SK-N-SH (cell line): Measurements from ENCODE around the gene NTHL1.
"Not testable (repeated sequence)": the region's sequence is repeated elsewhere in the genome, so short reads cannot be mapped to it uniquely, and the experiment has no call there.

ENCODE experiments used
- GABPA ChIP-seq: IDR thresholded peaks from 2 replicates; pipeline ENCODE4 v1.4.0; 2012; ENCODE audit warnings: low read depth, mild to moderate bottlenecking
- GATA2 ChIP-seq: sonication (generic); formaldehyde crosslinking; IDR thresholded peaks from 2 replicates; pipeline ENCODE4 v1.5.0; 2020; ENCODE audit warnings: mild to moderate bottlenecking, missing genetic modification reagents
- NRF1 ChIP-seq: IDR thresholded peaks from 2 replicates; pipeline ENCODE4 v1.6.1; 2012; ENCODE audit warnings: low read depth, mild to moderate bottlenecking, low read length
- SMC3 ChIP-seq: IDR thresholded peaks from 2 replicates; pipeline ENCODE4 v1.6.1; 2012; ENCODE audit warnings: low read depth, low read length, improper control_type of control experiment
- TEAD4 ChIP-seq: IDR thresholded peaks from 2 replicates; pipeline ENCODE4 v1.4.0; 2012; ENCODE audit warnings: mild to moderate bottlenecking, borderline replicate concordance; ENCODE audit not compliant: insufficient read depth
- YY1 ChIP-seq: IDR thresholded peaks from 2 replicates; pipeline ENCODE4 v1.4.0; 2012; ENCODE audit warnings: low read depth, mild to moderate bottlenecking
- TF ChIP-seq, protein P1 (sequence below): fragments of 200-600 bp; sonication (generic); IDR thresholded peaks from 2 replicates; pipeline ENCODE4 v1.6.1; 2017; ENCODE audit warnings: antibody characterized with exemption, mild to moderate bottlenecking, moderate library complexity
- TF ChIP-seq, protein P2 (sequence below): IDR thresholded peaks from 2 replicates; pipeline ENCODE4 v1.6.1; 2012; ENCODE audit warnings: mild to moderate bottlenecking, low read depth, low read length, moderate library complexity

DNA sequence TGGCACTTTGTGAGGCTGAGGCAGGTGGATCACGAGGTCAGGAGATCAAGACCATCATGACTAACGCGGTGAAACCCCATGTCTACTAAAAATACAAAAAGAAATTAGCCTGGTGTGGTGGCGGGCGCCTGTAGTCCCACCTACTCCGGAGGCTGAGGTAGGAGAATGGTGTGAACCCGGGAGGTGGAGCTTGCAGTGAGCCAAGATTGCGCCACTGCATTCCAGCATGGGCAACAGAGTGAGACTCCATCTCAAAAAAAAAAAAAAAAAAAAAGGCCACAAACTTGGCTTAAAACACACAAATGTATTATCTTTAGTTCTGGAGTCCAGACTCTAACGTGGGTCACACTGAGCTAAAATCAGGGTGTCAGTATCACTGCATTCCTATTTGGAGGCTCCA, 35.9 kb downstream of the NTHL1 start:
- not testable (repeated sequence) for TF ChIP-seq TEAD4; SMC3; YY1; GATA2 (CRISPR knock-in tag); GABPA; NRF1
- TF ChIP-seq, protein P1, sequence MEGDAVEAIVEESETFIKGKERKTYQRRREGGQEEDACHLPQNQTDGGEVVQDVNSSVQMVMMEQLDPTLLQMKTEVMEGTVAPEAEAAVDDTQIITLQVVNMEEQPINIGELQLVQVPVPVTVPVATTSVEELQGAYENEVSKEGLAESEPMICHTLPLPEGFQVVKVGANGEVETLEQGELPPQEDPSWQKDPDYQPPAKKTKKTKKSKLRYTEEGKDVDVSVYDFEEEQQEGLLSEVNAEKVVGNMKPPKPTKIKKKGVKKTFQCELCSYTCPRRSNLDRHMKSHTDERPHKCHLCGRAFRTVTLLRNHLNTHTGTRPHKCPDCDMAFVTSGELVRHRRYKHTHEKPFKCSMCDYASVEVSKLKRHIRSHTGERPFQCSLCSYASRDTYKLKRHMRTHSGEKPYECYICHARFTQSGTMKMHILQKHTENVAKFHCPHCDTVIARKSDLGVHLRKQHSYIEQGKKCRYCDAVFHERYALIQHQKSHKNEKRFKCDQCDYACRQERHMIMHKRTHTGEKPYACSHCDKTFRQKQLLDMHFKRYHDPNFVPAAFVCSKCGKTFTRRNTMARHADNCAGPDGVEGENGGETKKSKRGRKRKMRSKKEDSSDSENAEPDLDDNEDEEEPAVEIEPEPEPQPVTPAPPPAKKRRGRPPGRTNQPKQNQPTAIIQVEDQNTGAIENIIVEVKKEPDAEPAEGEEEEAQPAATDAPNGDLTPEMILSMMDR = not testable (repeated sequence)
- TF ChIP-seq, protein P2, sequence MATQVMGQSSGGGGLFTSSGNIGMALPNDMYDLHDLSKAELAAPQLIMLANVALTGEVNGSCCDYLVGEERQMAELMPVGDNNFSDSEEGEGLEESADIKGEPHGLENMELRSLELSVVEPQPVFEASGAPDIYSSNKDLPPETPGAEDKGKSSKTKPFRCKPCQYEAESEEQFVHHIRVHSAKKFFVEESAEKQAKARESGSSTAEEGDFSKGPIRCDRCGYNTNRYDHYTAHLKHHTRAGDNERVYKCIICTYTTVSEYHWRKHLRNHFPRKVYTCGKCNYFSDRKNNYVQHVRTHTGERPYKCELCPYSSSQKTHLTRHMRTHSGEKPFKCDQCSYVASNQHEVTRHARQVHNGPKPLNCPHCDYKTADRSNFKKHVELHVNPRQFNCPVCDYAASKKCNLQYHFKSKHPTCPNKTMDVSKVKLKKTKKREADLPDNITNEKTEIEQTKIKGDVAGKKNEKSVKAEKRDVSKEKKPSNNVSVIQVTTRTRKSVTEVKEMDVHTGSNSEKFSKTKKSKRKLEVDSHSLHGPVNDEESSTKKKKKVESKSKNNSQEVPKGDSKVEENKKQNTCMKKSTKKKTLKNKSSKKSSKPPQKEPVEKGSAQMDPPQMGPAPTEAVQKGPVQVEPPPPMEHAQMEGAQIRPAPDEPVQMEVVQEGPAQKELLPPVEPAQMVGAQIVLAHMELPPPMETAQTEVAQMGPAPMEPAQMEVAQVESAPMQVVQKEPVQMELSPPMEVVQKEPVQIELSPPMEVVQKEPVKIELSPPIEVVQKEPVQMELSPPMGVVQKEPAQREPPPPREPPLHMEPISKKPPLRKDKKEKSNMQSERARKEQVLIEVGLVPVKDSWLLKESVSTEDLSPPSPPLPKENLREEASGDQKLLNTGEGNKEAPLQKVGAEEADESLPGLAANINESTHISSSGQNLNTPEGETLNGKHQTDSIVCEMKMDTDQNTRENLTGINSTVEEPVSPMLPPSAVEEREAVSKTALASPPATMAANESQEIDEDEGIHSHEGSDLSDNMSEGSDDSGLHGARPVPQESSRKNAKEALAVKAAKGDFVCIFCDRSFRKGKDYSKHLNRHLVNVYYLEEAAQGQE = not testable (repeated sequence)
